GM19438 (cell line): ENCODE data around the gene FAM210A.

Experiments
- ATAC-seq: cut with Tn5 transposase; IDR thresholded peaks from one replicate; pipeline ENCODE4 v1.9.1; 2021; ENCODE audit warnings: low read depth; ENCODE audit not compliant: unreplicated experiment

FAM210A gene

GRCh38 chr18:13624563-13625237, 101.7 kb downstream of the FAM210A start:
- no peak for ATAC-seq

- ATAC-seq = no peak
Measured at GRCh38 chr18:13623871-13624270, 102.5 kb downstream of the FAM210A start.

- no peak for ATAC-seq
Measured at GRCh38 chr18:13623348-13623747, 103.0 kb downstream of the FAM210A start.

- ATAC-seq = no peak
Measured at GRCh38 chr18:13622751-13623150, 103.6 kb downstream of the FAM210A start.

- ATAC-seq = no peak
Measured at GRCh38 chr18:13621886-13622619, 104.3 kb downstream of the FAM210A start.

- no peak for ATAC-seq
Measured at GRCh38 chr18:13621446-13621849, 104.9 kb downstream of the FAM210A start.

- ATAC-seq = no peak
Measured at GRCh38 chr18:13620818-13621445, 105.4 kb downstream of the FAM210A start.

- no peak for ATAC-seq
Measured at GRCh38 chr18:13620206-13620672, 106.1 kb downstream of the FAM210A start.

- ATAC-seq = no peak
Measured at GRCh38 chr18:13619505-13620205, 106.7 kb downstream of the FAM210A start.

- ATAC-seq = no peak
Measured at GRCh38 chr18:13618760-13619438, 107.5 kb downstream of the FAM210A start.

- no peak for ATAC-seq
Measured at GRCh38 chr18:13617826-13618515, 108.4 kb downstream of the FAM210A start.

- no peak for ATAC-seq
Measured at GRCh38 chr18:13616525-13617035, 109.8 kb downstream of the FAM210A start.

- no peak for ATAC-seq
Measured at GRCh38 chr18:13616041-13616440, 110.3 kb downstream of the FAM210A start.

- no peak for ATAC-seq
Measured at GRCh38 chr18:13615432-13615861, 110.9 kb downstream of the FAM210A start.

- ATAC-seq = no peak
Measured at GRCh38 chr18:13614641-13615288, 111.6 kb downstream of the FAM210A start.

GRCh38 chr18:13613591-13614501, 112.5 kb downstream of the FAM210A start:
- no peak for ATAC-seq
